ENCODE data around the gene NKX2-1. TPM values are rescaled to one million over a fixed set of nuclear protein-coding genes. Genes with fewer than 3 reads are reported as not detected.

NKX2-1 gene
- total RNA-seq (ENCODE audit: low replicate concordance), result not detected in 2 replicates

GRCh38 chr14:36519431-36520321 is at the start of gene NKX2-1:
Gene NKX2-1 (minus strand): TSS chr14:36520232. CDS start chr14:36520129, 103 bp downstream.

Other genes starting within 250 kb of the NKX2-1 start
- 5.5 and 7.0 TPM in 2 replicates for gene MBIP, start 199.6 kb downstream of the NKX2-1 start, total RNA-seq (ENCODE audit: low replicate concordance)
- not detected in 2 replicates for gene NKX2-8, start 62.4 kb upstream of the NKX2-1 start, total RNA-seq (ENCODE audit: low replicate concordance)
- gene PAX9, start 141.6 kb upstream of the NKX2-1 start, total RNA-seq (ENCODE audit: low replicate concordance), result 0.12 TPM in 1 of 2 replicates, not detected in the other